Inferior parietal cortex (tissue), 1 donor: ENCODE measurements around the gene SSBP3.
"Not testable (repeated sequence)": the region's sequence is repeated elsewhere in the genome, so short reads cannot be mapped to it uniquely, and the experiment has no call there.

Source experiments
- DNase-seq: peaks from one replicate; pipeline ENCODE4 v3.0.0-alpha.2; 2016; ENCODE audit errors: extremely low spot score

The SSBP3 gene

DNA sequence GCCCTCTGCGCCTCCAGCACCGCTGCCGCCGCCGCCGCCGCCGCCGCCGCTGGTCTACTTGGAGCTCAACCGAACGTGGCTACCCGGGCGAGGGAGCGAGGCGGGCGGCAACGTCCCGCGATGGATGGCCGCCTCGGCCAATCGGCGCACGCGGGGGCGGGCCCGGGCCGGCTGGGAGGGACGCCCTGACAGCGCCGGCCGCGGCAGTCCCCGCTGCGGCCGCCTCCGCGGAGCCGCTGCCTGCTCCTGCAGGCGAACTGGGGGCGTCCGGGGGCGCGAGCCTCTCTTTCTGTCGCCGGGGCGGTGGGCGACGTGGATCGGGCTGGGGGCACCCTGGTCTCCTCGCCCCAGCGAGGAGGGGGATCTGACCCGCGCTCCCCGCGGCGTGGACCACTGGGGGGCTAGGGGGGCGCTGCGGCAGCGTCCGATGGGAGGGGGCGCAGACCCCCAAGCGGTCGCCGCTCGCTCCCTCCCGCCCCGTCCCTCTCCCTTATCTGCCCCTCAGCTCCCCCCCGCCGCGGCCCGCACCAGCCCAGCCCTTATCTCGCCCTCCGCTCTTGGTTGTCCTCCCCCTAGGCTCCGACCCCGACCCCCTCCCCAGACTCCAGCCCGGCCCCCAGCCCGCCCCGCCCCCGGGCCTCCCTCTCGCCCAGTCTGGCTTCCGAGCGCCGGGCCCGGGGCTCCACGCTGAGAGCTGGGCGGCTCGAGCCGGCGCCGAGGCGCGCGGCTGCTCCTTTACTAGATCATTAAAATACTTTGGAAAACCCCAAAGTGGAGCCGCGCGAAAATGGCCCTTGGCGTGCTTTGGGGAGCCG is at the start of gene SSBP3:
TSS of gene SSBP3 (minus strand) at position 56 of the 815 bp plus-strand sequence.
- peak; percentile 91 for DNase-seq

DNA sequence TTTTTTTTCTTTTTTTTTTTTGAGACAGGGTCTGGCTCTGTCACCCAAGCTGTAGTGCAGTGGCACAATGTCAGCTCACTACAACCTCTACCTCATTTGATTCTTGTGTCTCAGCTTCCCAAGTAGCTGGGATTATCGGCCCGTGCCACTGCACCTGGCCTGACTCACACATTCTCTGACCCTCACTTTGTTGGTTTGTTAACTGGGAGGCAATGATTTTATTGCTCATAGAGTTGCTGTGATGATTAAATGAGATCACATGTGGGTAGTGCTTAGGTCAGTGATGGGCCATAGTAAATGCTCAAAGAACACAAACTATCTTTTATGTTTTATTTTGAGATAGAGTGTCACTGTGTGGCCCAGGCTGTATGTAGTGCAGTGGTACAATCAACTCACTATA is 47.3 kb upstream of the SSBP3 start:
- no peak for DNase-seq

DNA sequence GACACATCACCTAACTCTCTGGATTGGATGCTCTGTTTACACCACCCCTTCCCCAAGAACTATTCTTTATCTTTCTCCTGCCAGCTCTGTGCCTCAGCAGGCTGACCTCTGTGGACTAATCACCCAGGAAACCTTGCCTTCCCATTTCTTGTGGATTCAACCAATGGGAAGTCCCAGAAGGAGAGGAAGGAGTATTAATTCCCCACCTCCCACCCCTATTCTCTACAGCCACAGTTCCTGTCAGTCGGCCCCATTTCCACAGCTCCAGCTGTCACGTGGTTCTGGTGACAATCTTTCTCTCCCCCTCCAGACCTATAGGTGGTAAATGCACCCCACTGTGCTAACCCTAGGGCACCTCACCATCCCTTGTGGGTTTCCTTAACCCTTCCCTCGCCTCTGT is 46.8 kb upstream of the SSBP3 start:
- no peak for DNase-seq

DNA sequence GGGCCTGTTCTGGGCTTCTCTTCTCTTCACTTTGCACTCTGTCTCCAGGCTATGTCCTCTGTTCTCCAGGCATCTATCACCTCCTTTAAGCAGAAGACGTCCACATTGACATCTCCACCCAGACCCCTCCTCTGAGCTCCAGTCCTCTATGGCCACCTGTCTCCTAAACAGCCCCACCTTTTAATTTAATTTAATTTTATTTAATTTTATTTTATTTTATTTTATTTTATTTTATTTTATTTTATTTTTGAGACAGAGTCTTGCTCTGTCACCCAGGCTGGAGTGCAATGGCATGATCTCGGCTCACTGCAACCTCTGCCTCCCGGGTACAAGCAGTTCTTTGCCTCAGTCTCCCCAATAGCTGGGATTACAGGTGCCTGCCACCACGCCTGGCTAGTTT is 43.2 kb upstream of the SSBP3 start:
- DNase-seq, result not testable (repeated sequence)

DNA sequence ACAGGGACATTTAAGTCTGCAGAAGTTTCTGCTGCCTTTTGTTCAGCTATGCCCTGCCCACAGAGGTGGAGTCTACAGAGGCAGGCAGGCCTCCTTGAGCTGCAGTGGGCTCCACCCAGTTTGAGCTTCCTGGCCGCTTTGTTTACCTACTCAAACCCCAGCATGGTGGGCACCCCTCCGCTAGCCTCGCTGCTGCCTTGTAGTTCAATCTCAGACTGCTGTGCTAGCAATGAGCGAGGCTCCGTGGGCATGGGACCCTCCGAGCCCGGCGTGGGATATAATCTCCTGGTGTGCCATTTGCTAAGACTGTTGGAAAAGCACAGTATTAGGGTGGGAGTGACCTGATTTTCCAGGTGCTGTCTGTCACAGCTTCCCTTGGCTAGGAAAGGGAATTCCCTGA is 42.6 kb upstream of the SSBP3 start:
- DNase-seq, result not testable (repeated sequence)

DNA sequence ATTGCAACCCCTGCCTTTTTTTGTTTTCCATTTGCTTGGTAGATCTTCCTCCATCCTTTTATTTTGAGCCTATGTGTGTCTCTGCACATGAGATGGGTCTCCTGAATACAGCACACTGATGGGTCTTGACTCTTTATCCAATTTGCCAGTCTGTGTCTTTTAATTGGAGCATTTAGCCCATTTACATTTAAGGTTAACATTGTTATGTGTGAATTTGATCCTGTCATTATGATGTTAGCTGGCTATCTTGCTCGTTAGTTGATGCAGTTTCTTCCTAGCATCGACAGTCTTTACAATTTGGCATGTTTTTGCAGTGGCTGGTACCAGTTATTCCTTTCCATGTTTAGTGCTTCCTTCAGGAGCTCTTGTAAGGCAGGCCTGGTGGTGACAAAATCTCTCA is 40.9 kb upstream of the SSBP3 start:
- not testable (repeated sequence) for DNase-seq

DNA sequence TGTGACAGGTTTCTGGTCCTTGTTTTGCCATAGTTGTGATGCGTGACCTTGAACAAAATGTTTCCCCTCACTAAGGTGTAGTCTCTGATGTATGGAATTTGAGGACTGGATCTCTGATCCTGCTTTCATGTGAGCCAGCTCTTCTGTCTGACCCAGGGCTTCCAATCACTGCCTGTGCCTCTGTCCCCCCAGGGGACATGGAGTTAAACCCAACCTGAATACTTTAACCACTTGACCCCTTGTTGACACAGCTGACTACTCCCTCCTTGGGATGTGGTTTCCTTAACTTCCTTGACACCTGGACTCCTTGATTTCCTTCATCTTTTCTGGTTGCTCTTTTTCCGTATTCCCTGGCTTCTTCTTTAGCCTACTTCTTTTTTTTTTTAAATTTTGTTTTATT is 36.0 kb upstream of the SSBP3 start:
- no peak for DNase-seq

DNA sequence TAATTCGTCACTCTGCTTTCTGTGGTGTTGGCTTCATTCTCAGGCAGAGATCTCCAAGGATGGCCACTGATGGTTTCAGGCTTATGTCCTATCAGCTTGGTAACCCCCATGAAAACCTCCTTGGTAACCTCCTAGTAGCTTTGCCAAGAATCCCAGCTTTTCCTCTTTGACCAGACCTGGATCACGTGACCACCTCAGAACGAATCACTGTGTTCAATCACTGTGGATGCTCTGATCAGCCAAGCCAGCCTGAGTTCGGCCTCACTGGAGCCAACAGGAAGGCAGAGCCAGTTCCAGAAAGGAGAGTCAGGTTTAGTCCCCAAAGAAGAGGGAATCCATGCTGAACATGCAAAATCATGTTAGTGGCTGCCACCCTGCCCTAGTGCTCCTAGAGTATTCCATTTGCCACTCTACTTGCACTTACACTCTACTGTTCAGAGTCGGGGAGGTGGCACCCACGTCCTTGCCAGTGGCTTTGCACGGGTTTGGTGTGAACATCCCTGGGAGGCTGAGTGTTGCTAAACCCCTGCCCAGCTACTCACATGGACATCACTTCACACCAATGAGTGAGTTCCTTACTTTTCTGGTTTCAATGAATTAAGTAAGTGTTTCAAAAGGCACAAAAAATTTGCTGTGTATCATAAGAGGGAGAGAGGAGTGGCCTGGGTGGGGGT is 33.5 kb upstream of the SSBP3 start:
- no peak for DNase-seq

DNA sequence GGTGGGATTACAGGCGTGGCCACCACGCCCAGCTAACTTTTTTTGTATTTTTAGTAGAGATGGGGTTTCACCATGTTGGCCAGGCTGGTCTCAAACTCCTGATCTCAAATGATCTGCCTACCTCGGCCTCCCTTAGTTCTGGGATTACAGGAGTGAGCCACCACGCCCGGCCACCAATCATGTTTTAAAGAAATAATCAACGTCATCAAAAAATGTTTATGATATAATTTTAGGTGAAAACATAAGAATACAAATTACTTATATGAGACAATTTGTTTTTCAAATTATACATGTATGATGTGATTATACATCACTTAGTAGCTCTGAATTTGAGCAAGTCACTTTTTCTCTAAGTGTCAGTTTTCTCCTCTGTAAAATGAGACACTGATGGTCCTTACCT is 31.6 kb upstream of the SSBP3 start:
- DNase-seq, result no peak

DNA sequence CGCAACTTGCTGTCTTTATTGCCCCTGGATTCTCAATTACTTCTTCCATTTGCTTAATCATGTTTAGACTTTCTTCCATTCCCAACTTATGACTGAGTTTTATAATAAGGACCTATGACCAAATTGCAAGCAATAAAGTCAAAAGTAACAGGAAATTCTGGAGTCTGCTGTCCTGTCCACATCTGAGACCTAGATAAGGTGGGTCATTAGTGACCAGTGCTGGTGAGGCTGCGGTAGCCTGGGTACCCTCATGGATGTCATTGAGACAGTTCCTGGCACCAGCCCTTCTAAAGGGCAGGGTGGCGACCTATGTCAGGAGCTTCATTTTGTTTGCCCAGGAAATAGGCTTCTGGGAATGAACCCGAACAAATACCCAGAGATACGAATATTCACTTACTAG is 30.6 kb upstream of the SSBP3 start:
- DNase-seq, result no peak

DNA sequence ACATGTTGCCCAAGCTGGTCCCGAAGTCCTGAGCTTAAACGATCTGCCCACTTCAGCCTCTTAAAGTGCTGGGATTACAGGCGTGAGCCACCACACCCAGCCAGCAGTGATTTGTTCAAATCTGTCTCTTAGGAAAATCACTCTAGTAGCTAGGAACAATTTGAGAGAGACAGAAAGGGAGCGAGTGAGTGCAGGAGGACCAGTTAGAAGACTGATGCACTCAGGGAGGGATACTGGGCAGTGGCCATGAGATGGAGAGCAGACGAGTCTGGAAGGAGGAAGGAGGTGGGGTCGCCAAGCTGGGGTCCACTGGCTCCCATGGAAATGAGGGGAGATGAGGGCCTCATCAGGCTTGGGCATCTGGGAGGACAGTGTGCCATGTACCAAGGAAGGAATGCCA is 23.6 kb upstream of the SSBP3 start:
- no peak for DNase-seq

DNA sequence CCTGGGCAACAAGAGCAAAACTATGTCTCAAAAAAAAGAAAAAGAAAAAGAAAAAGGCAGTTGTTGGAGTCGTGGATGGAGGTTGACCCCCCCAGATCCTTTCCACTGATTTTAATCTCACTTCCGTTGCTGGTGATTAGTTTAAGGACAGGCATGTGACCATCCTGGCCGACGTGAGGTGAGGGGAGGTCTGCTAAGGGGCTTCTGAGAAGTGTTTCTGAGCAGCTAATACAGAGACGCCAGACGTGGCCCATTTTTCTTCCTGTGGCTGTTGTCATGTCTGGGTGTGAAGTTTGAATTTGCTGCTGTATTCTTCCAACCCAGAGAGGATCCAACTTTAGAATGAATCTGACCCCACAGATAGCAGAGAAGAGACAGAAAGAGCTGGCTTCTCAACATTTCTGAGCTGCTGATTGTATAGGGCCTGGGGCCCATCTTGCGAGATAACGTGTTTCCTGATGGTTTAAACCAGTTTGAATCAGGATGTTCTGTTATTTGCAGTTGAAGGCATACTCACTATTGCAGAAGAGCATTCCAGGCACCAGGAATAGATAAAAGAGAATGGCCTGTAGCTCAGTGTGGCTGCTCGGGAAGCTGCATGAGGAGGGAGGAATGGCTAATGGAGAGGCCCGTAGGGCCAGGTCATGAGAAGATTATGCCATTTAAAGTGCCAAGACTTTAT is 22.8 kb upstream of the SSBP3 start:
- DNase-seq, result no peak

DNA sequence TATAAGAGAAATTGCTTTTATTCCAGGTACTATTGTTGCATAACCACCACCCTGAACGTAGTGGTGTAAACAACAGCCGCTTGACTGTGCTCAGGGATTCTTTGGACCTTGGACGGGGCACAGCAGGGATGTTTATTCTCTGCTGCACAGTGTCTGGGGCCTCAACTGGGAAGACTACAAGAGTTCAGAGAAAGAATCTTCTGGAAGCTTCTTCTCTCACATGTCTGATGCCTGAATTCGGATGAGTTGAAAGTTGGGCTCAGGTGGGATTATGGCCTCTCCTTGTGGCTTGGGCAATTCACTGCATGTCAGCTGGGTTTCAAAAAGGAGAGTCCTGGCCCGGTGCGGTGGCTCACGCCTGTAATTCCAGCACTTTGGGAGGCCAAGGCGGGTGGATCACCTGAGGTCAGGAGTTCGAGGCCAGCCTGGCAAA is 19.0 kb upstream of the SSBP3 start:
- no peak for DNase-seq

DNA sequence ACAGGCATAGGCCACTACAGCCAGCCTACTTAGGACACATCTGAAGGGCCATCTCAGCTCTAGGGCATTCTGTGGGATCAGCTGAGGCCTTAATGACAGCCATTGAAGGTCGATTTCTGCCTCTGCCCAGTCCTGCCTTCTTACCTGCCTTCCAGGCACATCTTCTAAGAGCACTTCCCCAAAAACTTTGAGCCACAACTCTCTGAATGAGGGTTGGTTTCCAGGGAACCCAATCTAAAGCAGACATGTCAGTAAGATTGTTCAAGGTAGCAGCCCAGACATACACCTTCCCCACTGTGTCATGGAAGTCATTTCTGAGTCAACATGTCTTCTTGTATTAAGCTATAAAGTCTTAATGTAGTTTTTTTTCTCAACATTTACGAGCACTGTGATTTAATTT is 18.2 kb upstream of the SSBP3 start:
- no peak for DNase-seq

DNA sequence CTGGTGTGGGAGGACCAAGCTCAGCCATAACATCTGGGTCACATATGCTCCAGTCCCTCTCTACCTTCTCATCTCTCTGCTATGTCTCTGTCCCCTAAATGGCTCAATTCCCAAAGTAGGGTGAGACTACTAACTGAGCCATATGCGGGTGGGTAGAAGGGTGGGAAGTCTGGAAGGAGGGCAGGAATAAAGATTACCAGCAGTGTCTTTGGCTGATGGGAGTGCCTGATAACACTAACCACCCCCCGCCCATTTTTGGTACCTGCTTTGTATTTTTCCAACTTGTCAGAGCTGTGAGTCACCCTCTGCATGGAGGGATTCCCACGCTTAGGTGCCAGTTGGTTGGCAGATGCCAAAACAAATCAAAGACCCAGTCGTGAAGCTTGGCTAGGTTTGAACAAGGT is 14.9 kb upstream of the SSBP3 start:
- no peak for DNase-seq

DNA sequence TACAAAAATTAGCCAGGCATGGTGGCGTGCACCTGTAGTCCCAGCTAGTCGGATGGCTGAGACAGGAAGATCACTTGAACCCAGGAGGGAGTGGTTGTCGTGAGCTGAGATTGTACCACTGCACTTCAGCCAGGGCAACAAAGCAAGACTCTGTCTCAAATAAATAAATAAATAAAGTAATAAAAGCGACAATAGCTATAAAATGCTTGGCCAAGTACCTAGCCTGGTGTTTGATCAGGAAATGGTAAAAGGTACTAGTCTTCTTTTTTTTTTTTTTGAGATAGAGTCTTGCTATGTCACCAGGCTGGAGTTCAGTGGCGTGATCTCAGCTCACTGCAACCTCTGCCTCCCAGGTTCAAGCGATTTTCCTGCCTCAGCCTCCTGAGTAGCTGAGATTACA is 12.4 kb upstream of the SSBP3 start:
- not testable (repeated sequence) for DNase-seq

DNA sequence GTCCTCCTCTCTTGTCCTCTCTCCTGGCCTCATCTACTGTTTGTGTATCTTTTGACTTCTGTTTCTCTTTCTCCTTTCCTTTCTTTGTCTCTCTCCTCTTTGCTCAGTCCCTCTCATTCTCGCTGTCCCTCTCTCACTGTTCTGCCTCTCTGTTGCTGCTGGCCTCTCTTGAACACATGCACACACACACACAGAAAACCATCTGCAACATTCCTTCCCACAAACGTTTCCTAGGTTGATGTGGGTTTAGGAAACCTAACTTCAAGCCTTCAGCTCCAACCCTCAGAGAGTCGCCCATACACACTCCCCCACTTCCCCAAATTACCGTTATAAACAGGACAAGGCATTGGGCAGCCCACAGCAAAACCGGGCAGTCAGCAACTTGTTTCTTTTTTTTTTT is 10.9 kb upstream of the SSBP3 start:
- DNase-seq, result no peak

DNA sequence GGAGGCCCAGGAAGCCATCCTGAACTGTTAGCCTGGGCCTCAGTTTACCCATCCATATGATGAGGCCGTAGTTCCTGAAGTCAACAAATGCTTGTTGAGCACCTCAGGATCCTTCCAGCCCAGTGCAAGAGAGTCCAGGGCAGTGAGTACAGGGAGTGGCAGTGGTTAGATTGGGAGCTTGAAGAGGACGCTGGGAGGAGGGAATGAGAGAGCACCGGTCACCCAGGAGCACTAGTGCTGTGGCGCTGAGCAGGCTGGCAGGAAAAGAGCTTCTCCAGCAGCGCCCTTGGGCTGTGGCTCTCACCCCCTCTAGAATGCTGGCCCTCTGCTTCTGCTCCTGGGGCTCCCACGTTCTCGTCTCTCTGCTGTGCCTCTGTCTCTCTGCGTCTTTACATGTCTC is 10.2 kb upstream of the SSBP3 start:
- no peak for DNase-seq

DNA sequence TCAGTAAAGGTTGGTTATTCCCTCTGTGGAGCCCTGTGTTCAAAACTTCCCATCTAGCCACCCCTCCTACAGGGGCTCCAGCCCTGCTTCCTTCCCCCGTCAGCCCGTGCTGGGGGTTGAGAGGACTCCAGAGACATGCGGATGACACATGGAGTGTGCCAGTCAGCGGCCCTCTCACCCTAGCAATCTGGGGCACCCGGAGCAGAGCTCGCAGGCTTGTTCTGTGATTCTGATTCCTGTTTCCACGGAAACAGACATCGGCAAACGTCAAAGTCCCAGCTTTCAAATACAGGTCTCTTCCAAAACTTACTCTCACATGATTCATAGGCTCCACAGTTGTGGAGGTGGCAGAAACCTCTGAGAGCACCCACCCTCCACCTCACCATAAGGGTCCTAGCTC is 9.8 kb upstream of the SSBP3 start:
- DNase-seq, result peak; percentile 7

DNA sequence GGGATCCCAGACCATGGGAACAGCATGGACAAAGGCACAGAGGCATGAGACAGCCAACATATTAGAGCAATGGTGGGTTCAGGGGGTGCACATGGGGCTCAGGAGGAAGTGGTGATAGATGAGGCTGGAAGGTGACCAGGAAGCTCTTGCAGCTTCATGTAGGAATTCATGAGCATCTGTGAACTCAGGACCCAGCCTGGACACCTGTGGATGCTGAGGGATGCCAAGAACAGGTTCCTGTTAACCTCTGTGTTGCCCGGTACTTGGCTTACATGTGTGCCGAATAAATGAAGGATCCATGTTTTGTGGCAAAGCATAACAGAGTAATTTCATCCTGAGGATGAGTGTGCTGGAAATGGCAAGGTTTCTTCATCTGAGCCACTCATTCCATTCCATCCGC is 9.3 kb upstream of the SSBP3 start:
- no peak for DNase-seq

DNA sequence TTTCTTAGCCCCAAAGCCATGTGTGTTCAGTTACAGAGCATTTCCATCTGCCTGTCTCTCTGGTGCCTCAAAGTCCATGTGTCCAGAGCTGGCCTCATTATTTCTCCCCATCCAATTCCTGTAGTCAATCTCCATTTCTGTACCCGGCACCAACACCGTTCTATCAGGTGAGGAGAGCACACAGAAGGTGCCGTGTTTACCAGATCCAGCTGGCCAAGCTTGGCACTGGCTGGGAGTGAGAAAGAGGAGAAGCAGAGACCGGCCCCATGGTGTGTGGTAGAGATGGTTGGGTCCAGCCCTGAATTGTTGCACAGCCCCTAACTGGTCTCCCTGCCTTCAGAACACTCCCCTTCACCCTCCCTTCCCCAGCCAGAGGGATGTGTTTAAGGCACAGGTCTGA is 7.5 kb upstream of the SSBP3 start:
- no peak for DNase-seq

DNA sequence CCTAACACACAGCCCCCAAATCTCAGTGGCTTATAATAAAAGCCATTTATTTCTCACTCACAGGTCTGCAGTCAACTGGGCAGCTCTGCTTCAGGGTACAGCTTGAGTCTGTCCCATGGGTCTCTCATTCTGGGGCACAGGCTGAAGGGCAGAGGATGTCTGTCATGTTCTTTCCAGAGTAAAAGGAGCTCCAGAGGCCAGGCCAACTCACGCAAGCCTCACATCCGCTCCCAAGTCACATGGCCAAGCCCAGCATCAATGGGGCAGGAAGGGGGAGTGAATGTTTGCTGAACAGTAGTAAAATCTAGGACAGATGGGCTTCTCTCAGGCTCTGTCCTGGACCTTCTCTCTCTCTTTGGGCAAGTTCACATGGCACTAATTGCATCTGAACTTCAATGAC is 7.1 kb upstream of the SSBP3 start:
- peak; percentile 10 for DNase-seq

DNA sequence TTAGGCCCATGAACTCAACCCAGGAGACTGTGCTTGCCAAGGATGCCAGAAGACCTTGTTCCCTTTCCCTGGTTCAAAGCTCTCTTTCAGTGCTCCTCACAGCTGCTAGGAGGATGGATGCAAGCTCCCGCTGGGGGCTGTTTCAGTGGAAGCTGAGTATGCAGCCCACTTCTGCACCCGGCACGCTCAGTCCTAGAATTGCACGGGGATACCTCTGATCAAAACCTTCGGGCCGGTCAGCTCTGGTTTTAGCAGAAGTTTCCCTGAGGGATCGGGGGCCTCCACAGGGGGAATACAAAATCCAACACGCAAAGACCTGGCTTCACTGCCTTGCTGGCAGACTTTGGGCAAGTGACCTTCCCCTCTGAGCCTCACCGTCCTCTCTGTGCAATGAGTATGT is 4.2 kb upstream of the SSBP3 start:
- DNase-seq, result no peak
